Stimulated activated CD8-positive, alpha-beta memory T cell treated with anti-CD3 and anti-CD28 coated beads, Interleukin-7, amount 100 ng/mL, for 48 hours (primary cell): ENCODE results near the gene NUDT3.
"Not testable (repeated sequence)": the region's sequence is repeated elsewhere in the genome, so short reads cannot be mapped to it uniquely, and the experiment has no call there.

Source experiments
- DNase-seq, 2 donors: peaks; one replicate each; pipeline ENCODE4 v3.0.0-alpha.2; 2020; ENCODE audit warnings: low read depth in 1 of 2; ENCODE audit errors: extremely low read depth in 1 of 2

The NUDT3 gene

DNA sequence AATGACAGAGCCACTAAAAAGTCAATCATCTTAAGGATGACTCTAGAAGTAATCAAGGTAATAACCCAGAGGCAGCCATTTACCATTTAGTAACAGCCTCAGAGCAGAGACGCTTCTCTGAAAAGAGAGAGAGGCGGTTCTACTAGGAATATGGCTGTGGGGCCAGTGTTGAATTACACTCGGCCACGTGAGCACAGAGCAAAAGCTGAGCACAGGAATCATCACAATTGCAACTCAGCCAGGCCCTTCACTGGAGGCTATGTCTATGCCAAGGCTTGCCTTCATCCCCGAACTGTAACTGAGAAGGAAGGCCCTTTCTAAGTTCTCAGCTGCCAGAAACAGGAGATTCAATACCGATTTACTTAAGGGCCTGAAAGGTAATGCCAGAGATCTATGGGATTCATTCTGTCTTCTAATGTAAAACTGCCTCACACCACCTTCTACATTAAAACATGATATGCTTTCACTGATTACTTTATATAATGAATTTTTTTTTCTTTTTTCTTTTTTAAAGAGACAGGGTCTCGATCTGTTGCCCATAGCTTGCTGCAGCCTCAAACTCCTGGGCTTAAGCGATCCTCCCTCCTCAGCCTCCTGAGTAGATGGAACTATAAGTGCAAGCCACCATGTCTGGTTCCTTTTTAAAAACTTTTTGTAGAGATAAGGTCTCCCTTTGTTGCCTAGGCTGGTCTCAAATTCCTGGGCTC, 67.6 kb downstream of the NUDT3 start:
- DNase-seq = no peak

DNA sequence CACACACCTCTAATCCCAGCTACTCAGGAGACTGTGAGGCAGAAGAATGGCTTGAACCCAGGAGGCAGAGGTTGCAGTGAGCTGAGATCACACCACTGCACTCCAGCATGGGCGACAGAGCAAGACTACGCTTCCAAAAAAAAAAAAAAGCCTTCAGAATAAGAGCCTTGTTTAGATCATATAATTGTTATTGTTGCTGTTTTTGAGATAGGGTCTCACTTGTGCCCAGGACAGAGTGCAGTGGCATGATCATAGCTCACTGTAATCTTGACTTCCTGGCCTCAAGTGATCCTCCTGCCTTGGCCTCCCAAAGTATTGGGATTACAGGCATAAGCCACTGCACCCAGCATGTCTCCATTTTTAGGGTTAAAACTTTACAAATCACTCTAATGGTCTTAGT, 68.2 kb downstream of the NUDT3 start:
- DNase-seq = not testable (repeated sequence)

- no peak for DNase-seq
Measured at GRCh38 chr6:34323300-34323699, 69.2 kb downstream of the NUDT3 start.

GRCh38 chr6:34322732-34323131, 69.7 kb downstream of the NUDT3 start:
- no peak for DNase-seq

DNA sequence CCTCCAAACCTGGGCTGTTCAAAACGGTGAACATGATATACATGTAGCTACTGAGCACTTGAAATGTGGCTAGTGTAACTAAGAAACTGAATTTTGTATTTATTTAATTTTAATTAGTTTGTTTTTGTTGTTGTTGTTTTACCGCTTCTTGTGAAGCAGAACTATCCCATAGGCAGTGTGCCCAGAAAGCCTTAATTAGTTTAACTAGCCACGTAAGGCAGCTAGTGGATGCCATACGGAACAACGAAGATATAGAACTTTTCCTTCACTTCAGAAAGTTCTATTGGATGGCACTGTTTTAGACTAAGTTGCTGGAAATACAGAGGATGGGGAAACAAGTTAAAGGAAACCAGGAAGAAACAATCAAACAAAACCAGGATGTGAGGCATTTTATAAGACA, 70.6 kb downstream of the NUDT3 start:
- DNase-seq = no peak

GRCh38 chr6:34319471-34319885, 73.0 kb downstream of the NUDT3 start:
- DNase-seq = no peak

DNA sequence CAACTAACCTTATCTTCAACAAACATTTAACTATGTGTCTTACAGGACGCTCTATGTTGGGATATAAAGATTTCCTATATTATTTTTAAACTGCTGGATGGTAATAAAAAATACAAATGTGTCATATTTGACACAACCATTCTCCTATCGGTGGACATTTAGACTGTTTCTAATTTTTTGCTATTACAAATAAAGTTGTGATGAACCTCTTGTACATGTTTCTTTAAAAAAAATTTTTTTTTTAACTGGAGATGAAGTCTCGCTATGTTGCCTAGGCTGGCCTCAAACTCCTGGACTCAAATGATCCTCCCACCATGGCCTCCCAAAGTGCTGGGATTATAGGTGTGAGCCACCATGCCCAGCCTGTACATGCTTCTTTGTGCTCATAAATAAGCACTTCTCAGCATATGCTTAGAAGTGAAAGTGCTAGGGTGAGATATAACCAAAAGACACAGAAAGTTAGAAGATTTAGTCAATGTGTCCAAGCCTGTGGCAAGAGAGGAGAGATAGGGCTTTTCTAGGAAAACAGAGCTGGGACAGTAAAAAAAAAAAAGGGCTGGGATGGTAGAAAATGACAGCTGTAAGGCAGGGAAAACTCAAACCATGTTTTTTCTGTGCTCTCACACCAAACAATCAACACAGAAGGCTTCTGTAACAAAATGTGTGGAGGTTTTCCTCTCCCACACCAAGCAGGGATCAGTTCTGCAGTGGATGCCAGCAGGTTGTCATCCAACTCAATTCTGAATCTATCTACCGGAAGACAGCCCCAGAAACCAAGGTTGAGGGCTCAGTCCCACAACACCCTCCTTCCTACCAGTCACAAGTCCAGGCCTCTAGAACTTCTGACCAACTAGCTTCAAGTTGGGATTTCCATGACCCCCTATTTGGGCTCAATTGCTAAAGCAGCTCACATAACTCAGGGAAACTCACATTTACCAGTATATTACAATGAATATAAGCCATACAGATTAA, 73.7 kb downstream of the NUDT3 start:
- no peak for DNase-seq

DNA sequence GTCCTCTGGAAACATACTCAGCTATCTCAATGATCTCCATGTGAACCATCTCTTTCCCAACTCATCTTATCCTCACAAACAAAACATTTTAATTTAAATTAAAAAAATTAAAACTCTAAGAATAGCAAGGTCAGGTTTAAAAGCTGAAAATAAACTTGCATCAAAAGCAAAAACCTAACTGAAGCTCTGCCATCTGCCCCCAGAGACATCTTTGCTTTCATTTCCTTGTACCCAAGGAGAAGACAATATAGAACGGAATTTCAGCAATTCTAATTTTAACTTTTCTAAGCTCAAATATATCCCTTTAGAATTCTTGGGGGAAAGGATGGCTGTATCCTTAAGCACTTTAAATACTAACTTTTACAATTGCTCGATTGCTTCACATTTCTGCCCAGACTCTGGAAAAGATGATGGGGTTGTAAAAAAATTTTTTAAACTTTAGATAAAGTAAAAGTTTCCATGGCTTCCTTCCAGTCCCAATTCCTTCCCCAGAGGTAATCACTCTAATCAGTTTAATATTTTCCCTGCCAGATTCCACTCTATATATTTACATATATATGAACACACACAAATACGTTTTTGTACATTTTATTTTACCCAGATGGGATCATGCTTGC, 74.5 kb downstream of the NUDT3 start:
- no peak for DNase-seq

DNA sequence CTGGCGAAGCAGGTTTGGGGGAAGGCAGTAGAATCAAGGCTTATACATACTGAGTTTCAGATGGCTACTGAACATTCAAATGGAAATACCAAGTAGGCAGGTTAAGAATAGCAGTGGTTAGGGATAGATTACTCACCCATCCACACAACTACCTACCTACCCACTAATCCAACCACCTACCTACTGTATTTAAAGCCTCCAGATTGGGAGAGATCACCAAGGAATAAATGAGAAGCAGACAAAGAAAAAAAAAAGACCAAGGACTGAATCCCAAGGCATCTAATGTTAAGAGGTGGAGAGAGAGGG, 75.3 kb downstream of the NUDT3 start:
- no peak for DNase-seq

GRCh38 chr6:34316431-34317171, 75.9 kb downstream of the NUDT3 start:
- no peak for DNase-seq

GRCh38 chr6:34315780-34316179, 76.7 kb downstream of the NUDT3 start:
- DNase-seq = no peak

GRCh38 chr6:34315256-34315655, 77.2 kb downstream of the NUDT3 start:
- DNase-seq = no peak

DNA sequence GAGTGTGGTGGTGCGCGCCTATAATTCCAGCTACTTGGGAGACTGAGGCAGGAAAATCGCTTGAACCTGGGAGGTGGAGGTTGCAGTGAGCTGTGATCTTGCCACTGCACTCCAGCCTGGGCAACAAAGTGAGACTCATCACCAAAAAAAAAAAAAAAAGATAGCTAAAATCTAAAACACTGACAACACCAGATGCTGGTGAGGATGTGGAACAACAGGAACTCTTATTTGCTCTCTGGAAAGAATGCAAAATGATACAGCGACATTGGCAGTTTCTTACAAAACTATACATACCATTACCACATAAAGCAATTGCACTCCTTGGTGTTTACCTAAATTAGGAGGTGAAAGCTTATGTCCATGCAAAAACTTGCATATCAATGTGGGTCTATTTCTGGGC, 80.2 kb downstream of the NUDT3 start:
- no peak for DNase-seq

GRCh38 chr6:34310817-34311216, 81.7 kb downstream of the NUDT3 start:
- DNase-seq = no peak

GRCh38 chr6:34308483-34308882, 84.0 kb downstream of the NUDT3 start:
- DNase-seq = no peak

DNA sequence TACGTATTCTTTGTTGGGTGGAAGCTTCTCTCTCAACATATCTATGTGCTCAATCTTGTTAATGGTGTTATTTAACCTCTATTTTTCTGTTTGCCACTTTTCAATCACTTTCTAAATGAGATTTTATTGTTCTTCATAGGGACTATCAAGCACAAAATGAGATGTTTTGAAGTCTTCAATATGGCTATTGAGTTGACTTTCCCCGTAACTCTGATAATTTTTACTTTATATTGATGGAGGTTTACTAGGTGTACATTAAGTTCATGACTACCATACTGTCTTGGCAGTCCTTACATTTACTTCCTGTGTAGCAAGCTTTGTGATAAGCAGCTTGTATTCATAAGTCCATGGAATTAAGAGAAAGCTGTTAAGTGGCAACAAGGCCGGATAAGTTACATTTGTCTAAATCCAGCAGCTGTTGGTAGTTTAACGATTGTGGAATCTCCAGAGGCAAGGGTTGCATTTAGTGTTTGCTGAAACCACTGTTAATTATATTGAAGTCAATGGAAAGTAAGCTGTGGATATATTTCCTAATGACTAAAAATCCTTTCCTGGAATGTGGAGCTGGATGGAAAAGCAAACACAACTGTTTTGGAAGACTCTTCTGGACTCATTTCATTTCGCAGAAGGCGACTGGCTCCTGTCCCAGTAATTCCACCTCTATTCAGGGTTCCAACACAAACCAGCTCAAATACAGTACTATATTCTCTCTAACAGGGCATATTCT, 86.3 kb downstream of the NUDT3 start:
- DNase-seq = no peak

DNA sequence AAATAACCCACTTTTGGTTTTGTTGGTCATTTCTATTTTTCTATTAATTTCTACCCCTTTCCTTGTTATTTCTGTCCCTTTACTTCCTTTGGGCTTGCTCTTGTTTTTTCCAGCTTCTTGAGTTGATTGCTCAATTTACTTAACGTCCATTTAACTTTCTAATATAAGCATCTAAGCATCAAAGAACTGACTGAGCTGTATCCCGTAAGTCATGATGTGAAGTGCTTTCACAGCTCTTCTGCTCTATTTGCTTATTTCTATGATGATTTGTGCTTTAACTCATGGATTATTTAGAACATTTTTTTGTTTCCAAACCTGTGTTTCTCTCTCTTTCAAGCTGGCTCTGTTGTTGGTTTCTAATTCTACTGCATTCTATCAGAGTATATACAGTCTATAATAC, 87.0 kb downstream of the NUDT3 start:
- DNase-seq = no peak

- DNase-seq = no peak
Measured at GRCh38 chr6:34304164-34304563, 88.3 kb downstream of the NUDT3 start.

GRCh38 chr6:34302929-34303328, 89.5 kb downstream of the NUDT3 start:
- DNase-seq = no peak

- no peak for DNase-seq
Measured at GRCh38 chr6:34301408-34301807, 91.1 kb downstream of the NUDT3 start.
